ENCODE results near the gene PSMD2.

PSMD2 gene

DNA sequence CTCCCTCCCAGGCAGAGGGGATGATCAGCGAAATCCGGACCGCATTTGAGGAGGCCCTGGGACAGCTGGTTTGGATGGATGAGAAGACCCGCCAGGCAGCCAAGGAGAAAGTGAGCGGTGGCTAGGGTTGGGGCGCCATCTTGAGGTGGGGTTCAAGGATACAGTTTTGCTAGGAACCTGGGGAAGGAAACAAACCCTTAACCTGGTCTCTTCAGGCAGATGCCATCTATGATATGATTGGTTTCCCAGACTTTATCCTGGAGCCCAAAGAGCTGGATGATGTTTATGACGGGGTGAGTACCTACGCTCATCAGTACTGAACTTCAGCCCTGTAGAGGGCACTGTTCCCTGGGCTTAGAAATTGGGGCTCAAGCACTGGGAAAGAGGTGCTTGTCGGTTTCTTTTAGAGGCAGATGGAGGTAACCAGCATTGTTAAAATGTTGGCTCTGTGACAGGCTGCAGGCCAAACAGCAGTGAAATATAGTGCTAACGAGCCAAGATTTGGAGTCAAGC is 9.6 kb upstream of the PSMD2 start:
- TF ChIP-seq, protein P1, sequence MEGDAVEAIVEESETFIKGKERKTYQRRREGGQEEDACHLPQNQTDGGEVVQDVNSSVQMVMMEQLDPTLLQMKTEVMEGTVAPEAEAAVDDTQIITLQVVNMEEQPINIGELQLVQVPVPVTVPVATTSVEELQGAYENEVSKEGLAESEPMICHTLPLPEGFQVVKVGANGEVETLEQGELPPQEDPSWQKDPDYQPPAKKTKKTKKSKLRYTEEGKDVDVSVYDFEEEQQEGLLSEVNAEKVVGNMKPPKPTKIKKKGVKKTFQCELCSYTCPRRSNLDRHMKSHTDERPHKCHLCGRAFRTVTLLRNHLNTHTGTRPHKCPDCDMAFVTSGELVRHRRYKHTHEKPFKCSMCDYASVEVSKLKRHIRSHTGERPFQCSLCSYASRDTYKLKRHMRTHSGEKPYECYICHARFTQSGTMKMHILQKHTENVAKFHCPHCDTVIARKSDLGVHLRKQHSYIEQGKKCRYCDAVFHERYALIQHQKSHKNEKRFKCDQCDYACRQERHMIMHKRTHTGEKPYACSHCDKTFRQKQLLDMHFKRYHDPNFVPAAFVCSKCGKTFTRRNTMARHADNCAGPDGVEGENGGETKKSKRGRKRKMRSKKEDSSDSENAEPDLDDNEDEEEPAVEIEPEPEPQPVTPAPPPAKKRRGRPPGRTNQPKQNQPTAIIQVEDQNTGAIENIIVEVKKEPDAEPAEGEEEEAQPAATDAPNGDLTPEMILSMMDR (IDR thresholded peaks at IDR 0.05), result peak; percentile 79
- TF ChIP-seq ZFX (IDR thresholded peaks at IDR 0.05; ENCODE audit: borderline replicate concordance), result no peak
- no peak overlapping the region for H3K27ac ChIP-seq

- no peak overlapping the region for H3K27ac ChIP-seq
- TF ChIP-seq ZFX (IDR thresholded peaks at IDR 0.05; ENCODE audit: borderline replicate concordance), result no peak
- TF ChIP-seq, protein P1 (IDR thresholded peaks at IDR 0.05), result no peak
Observed at GRCh38 chr3:184290331-184290730, 8.7 kb upstream of the PSMD2 start.

DNA sequence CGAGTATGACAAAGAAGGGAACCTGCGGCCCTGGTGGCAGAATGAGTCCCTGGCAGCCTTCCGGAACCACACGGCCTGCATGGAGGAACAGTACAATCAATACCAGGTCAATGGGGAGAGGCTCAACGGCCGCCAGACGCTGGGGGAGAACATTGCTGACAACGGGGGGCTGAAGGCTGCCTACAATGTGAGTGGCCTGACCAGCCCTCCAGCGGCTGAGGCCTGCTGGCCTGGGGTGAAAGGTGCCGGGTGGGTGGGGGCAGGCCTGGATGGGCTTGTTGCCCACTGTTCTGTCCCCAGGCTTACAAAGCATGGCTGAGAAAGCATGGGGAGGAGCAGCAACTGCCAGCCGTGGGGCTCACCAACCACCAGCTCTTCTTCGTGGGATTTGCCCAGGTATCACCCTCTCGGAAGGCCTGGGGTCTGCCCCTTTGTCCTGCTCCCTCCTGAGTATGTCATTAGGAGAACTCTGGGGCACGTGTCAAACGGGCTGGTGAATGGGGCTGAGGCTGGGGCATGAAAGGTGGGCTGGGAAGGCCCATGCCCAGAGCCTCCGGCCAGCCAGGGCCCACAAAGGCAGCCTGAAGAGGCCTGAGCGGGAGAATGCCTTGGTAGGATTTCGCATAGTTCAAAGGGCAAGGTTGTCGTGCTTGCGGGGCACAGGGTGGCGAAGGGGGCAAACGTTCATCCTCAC is 7.8 kb upstream of the PSMD2 start:
- H3K27ac ChIP-seq, result no peak overlapping the region
- TF ChIP-seq ZFX (IDR thresholded peaks at IDR 0.05; ENCODE audit: borderline replicate concordance), result no peak

GRCh38 chr3:184291738-184292445 is 7.1 kb upstream of the PSMD2 start:
- H3K27ac ChIP-seq, result no peak overlapping the region
- TF ChIP-seq, protein P1 (IDR thresholded peaks at IDR 0.05), result no peak
- no peak for TF ChIP-seq ZFX (IDR thresholded peaks at IDR 0.05; ENCODE audit: borderline replicate concordance)

- no peak overlapping the region for H3K27ac ChIP-seq
- TF ChIP-seq ZFX (IDR thresholded peaks at IDR 0.05; ENCODE audit: borderline replicate concordance), result no peak
- TF ChIP-seq, protein P1 (IDR thresholded peaks at IDR 0.05), result no peak
Observed at GRCh38 chr3:184295771-184296170, 3.3 kb upstream of the PSMD2 start.

GRCh38 chr3:184296616-184297015 is 2.4 kb upstream of the PSMD2 start:
- no peak overlapping the region for H3K27ac ChIP-seq
- TF ChIP-seq, protein P1 (IDR thresholded peaks at IDR 0.05), result no peak
- TF ChIP-seq ZFX (IDR thresholded peaks at IDR 0.05; ENCODE audit: borderline replicate concordance), result no peak

- peak overlapping the region; percentile 78 for H3K27ac ChIP-seq
- TF ChIP-seq, protein P1 (IDR thresholded peaks at IDR 0.05), result no peak
- no peak for TF ChIP-seq ZFX (IDR thresholded peaks at IDR 0.05; ENCODE audit: borderline replicate concordance)
Observed at GRCh38 chr3:184299488-184300377, 692 bp downstream of the PSMD2 start.

Measured in 22Rv1 (cell line).